ENCODE data around the gene SMAD6. TPM values are rescaled to one million over a fixed set of nuclear protein-coding genes. Genes with fewer than 3 reads are reported as not detected.

Gene SMAD6
- total RNA-seq, 1 experiment from 2014 or later, result 58.6 TPM

- CTCF ChIA-PET, result interaction anchor here (0.6 to 1.4 kb wide), 3 partner anchors 10 to 155 kb away, joined by 3 to 6 read pairs (median 5); no protein-coding TSS in a partner anchor
- intact Hi-C loops (cut with micrococcal nuclease; ENCODE audit: unreplicated experiment), result no loop called here
- TF ChIP-seq CTCF (IDR thresholded peaks at IDR 0.05; ENCODE audit: unreplicated experiment), result no peak
- H3K27me3 Mint-ChIP-seq (ENCODE audit: unreplicated experiment), result no peaks in the 10 kb centered on the region
- peak overlapping the region; percentile 96 for H3K27ac Mint-ChIP-seq (ENCODE audit: unreplicated experiment)
- H3K4me3 Mint-ChIP-seq (ENCODE audit: low read depth, unreplicated experiment), result peak overlapping the region; percentile 34
- H3K36me3 Mint-ChIP-seq (ENCODE audit: insufficient read depth, unreplicated experiment), result peaks cover 47% of the 10 kb centered on the region
- H3K9me3 Mint-ChIP-seq (ENCODE audit: low read depth, unreplicated experiment), result no peaks in the 10 kb centered on the region
- peaks cover 81% of the 10 kb centered on the region for H3K4me1 Mint-ChIP-seq (ENCODE audit: low read depth, unreplicated experiment)
- peak; percentile 61 for DNase-seq
- no TSS peak for BruUV-seq (replicated peaks)
Measured at GRCh38 chr15:66760968-66761725, 59.1 kb downstream of the SMAD6 start.

DNA sequence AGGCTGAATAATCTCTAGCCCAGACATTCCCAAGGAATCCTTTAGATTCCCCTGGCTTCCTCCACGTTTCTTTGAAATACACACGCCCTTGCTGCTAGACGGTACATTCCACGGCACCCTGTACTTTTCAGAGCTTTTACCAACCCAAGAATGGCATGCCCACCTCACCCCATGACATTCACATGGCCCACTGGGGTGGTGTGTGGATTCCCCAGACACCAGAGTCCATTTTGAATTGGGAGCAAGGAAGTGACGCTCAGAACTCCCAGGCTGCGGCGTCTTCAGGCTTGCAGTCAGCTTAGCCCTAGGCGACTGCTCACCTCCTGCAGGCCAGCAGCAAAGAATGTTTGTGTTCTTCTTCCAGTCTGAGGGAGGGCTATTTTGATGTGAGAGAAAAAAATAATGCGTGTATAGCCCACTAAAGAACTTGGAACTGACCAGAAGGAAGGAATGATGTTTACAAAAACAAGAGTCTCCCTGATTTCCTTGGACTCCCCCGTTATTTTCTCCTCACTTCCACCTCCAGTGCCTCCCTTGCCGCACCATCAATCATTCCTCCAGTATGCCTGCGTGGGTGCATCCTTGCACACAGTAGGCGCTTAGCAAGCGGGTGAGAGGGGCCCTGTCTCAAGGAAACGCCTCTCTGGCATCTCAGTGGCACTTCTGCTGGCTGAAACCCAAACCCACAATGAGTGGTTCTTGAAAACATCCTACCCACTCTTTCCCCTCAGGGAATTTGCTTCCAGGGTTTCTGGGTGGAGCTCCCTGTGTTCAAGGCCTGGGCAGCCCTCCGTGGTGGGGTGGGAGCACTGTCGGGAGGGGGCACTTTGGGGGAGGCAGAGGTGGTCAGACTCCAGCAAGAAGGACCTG is 59.9 kb downstream of the SMAD6 start:
- peak overlapping the region; percentile 53 for H3K4me3 Mint-ChIP-seq (ENCODE audit: low read depth, unreplicated experiment)
- H3K27ac Mint-ChIP-seq (ENCODE audit: unreplicated experiment), result peak overlapping the region; percentile 96
- intact Hi-C loops (cut with micrococcal nuclease; ENCODE audit: unreplicated experiment), result no loop called here
- H3K9me3 Mint-ChIP-seq (ENCODE audit: low read depth, unreplicated experiment), result no peaks in the 10 kb centered on the region
- peaks cover 89% of the 10 kb centered on the region for H3K4me1 Mint-ChIP-seq (ENCODE audit: low read depth, unreplicated experiment)
- no TSS peak for BruUV-seq (replicated peaks)
- peaks cover 39% of the 10 kb centered on the region for H3K36me3 Mint-ChIP-seq (ENCODE audit: insufficient read depth, unreplicated experiment)
- no peaks in the 10 kb centered on the region for H3K27me3 Mint-ChIP-seq (ENCODE audit: unreplicated experiment)
- CTCF ChIA-PET, result interaction anchor here (0.6 to 1.4 kb wide), 2 partner anchors 10 to 106 kb away, joined by 5 to 6 read pairs; no protein-coding TSS in a partner anchor
- no peak for TF ChIP-seq CTCF (IDR thresholded peaks at IDR 0.05; ENCODE audit: unreplicated experiment)
- DNase-seq, result no peak

GRCh38 chr15:66763186-66764071 is 61.4 kb downstream of the SMAD6 start:
- CTCF ChIA-PET, result interaction anchor here (0.6 to 1.4 kb wide), 9 partner anchors 9 to 103 kb away, joined by 3 to 9 read pairs (median 4); no protein-coding TSS in a partner anchor
- BruUV-seq (replicated peaks), result no TSS peak
- Mint-ChIP-seq H3K27me3 (ENCODE audit: unreplicated experiment) (no peaks in the 10 kb centered on the region), H3K4me1 (ENCODE audit: low read depth, unreplicated experiment) (peaks cover 98% of the 10 kb centered on the region), H3K4me3 (ENCODE audit: low read depth, unreplicated experiment) (peak overlapping the region; percentile 53), H3K36me3 (ENCODE audit: insufficient read depth, unreplicated experiment) (peaks cover 33% of the 10 kb centered on the region), H3K27ac (ENCODE audit: unreplicated experiment) (peak overlapping the region; percentile 96), H3K9me3 (ENCODE audit: low read depth, unreplicated experiment) (no peaks in the 10 kb centered on the region)
- peak; percentile 94 for DNase-seq
- TF ChIP-seq CTCF (IDR thresholded peaks at IDR 0.05; ENCODE audit: unreplicated experiment), result no peak
- intact Hi-C loops (cut with micrococcal nuclease; ENCODE audit: unreplicated experiment), result no loop called here
